Measurements from ENCODE around the gene GATA5.

Gene GATA5

DNA sequence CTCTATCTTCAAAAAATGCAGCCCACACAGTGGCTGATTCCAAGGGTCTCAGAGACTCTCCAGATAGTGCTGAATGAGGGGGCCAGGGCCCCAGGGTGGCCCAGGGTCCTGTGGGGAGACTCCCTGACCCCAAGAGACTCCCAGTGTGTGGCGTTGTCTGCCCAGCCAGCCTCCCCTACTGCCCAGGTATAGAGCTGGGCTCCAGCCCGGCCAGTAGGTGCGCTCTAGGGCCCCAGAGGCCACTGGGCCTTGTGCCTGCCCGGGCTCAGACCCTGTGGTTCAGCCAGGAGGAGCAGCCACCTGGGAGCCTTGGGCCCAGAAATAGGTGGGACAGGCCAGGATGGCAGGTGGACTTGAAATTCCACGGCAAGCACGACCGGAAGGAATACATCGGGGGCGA, 30.3 kb upstream of the GATA5 start:
- no peak for DNase-seq (ENCODE audit: low read depth in 1 of 2, low spot score in 1 of 2)
- TF ChIP-seq POLR2AphosphoS5 (IDR thresholded peaks at IDR 0.05; ENCODE audit: low read depth): no peak
- TF ChIP-seq, protein P1, sequence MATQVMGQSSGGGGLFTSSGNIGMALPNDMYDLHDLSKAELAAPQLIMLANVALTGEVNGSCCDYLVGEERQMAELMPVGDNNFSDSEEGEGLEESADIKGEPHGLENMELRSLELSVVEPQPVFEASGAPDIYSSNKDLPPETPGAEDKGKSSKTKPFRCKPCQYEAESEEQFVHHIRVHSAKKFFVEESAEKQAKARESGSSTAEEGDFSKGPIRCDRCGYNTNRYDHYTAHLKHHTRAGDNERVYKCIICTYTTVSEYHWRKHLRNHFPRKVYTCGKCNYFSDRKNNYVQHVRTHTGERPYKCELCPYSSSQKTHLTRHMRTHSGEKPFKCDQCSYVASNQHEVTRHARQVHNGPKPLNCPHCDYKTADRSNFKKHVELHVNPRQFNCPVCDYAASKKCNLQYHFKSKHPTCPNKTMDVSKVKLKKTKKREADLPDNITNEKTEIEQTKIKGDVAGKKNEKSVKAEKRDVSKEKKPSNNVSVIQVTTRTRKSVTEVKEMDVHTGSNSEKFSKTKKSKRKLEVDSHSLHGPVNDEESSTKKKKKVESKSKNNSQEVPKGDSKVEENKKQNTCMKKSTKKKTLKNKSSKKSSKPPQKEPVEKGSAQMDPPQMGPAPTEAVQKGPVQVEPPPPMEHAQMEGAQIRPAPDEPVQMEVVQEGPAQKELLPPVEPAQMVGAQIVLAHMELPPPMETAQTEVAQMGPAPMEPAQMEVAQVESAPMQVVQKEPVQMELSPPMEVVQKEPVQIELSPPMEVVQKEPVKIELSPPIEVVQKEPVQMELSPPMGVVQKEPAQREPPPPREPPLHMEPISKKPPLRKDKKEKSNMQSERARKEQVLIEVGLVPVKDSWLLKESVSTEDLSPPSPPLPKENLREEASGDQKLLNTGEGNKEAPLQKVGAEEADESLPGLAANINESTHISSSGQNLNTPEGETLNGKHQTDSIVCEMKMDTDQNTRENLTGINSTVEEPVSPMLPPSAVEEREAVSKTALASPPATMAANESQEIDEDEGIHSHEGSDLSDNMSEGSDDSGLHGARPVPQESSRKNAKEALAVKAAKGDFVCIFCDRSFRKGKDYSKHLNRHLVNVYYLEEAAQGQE (IDR thresholded peaks at IDR 0.05; ENCODE audit: insufficient replicate concordance, low read depth): no peak
- no peak for TF ChIP-seq SPI1 (IDR thresholded peaks at IDR 0.05; ENCODE audit: borderline replicate concordance, low read depth)
- TF ChIP-seq GABPA (IDR thresholded peaks at IDR 0.05; ENCODE audit: low read depth): no peak
- TF ChIP-seq, protein P2, sequence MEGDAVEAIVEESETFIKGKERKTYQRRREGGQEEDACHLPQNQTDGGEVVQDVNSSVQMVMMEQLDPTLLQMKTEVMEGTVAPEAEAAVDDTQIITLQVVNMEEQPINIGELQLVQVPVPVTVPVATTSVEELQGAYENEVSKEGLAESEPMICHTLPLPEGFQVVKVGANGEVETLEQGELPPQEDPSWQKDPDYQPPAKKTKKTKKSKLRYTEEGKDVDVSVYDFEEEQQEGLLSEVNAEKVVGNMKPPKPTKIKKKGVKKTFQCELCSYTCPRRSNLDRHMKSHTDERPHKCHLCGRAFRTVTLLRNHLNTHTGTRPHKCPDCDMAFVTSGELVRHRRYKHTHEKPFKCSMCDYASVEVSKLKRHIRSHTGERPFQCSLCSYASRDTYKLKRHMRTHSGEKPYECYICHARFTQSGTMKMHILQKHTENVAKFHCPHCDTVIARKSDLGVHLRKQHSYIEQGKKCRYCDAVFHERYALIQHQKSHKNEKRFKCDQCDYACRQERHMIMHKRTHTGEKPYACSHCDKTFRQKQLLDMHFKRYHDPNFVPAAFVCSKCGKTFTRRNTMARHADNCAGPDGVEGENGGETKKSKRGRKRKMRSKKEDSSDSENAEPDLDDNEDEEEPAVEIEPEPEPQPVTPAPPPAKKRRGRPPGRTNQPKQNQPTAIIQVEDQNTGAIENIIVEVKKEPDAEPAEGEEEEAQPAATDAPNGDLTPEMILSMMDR (IDR thresholded peaks at IDR 0.05; ENCODE audit: insufficient read depth, low read length): no peak

DNA sequence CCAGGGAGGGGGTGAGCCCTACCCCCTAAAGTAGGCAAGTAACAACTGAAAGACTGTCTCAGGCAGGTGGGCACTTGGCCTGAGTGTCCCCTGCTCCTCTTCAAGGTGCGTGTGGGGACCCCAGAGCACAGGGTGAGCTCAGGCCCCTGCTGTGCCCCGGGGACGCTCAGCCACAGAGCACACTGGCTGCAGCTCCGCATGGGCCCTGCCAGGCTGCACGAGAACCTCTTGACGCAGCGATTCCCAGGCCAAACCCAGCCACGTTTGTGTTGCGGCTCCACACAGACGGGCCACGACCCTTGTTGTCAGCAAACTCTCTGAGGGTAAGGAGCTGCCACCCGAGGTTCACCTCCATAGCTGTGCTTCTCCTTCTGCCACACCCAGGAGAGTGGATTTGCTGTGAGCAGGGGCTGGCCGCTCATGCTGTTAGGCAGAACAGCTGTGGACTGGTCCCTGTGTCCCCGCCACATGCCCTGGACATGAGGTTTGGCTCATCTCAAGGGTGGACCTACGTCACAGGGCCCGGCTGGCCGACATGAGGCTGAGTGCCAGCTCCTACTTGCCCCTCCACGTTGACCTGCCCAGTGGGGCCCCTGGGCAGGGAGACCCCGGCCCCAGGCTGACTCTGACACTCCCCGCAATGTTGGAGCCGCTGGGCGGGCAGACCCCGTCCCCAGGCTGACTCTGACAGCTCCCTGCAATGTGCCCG, 29.7 kb upstream of the GATA5 start:
- no peak for DNase-seq (ENCODE audit: low read depth in 1 of 2, low spot score in 1 of 2)
- no peaks in the 10 kb centered on the region for H3K27me3 ChIP-seq (ENCODE audit: insufficient read depth, poor library complexity, severe bottlenecking)
- H3K4me3 ChIP-seq (replicated peaks; ENCODE audit: insufficient read depth, low read length): no peak overlapping the region
- no peak for TF ChIP-seq SPI1 (IDR thresholded peaks at IDR 0.05; ENCODE audit: borderline replicate concordance, low read depth)
- TF ChIP-seq, protein P2 (IDR thresholded peaks at IDR 0.05; ENCODE audit: insufficient read depth, low read length): no peak
- no peak for TF ChIP-seq GABPA (IDR thresholded peaks at IDR 0.05; ENCODE audit: low read depth)
- TF ChIP-seq, protein P1 (IDR thresholded peaks at IDR 0.05; ENCODE audit: insufficient replicate concordance, low read depth): no peak
- no peak for TF ChIP-seq POLR2AphosphoS5 (IDR thresholded peaks at IDR 0.05; ENCODE audit: low read depth)
- H3K27ac ChIP-seq (replicated peaks): no peak overlapping the region

More for the DNA sequence above, 30.3 kb upstream of the GATA5 start:
- Histone ChIP-seq H3K4me3 (replicated peaks; ENCODE audit: insufficient read depth, low read length) (no peak overlapping the region), H3K27ac (replicated peaks) (no peak overlapping the region), H3K27me3 (ENCODE audit: insufficient read depth, poor library complexity, severe bottlenecking) (no peaks in the 10 kb centered on the region)

DNA sequence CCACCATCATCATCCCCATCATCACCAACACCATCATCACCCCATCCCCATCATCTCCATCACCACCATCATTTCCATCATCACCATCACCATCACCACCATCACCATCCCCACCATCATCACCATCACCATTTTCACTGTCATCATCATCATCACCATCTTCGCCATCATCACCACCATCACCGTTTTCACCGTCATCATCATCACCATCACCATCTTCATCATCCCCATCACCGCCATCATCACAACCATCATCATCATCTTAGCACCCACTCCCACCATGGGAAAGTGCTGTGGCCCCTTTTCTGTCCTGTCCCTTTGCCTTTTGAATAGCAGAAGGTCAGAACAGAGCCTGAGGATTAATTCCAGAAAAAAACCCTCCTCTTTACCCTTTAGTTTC, 28.5 kb upstream of the GATA5 start:
- DNase-seq (ENCODE audit: low read depth in 1 of 2, low spot score in 1 of 2): no peak
- no peak overlapping the region for H3K4me3 ChIP-seq (replicated peaks; ENCODE audit: insufficient read depth, low read length)
- H3K27ac ChIP-seq (replicated peaks): no peak overlapping the region
- TF ChIP-seq, protein P2 (IDR thresholded peaks at IDR 0.05; ENCODE audit: insufficient read depth, low read length): no peak
- TF ChIP-seq, protein P1 (IDR thresholded peaks at IDR 0.05; ENCODE audit: insufficient replicate concordance, low read depth): no peak
- TF ChIP-seq GABPA (IDR thresholded peaks at IDR 0.05; ENCODE audit: low read depth): no peak
- no peak for TF ChIP-seq SPI1 (IDR thresholded peaks at IDR 0.05; ENCODE audit: borderline replicate concordance, low read depth)
- no peak for TF ChIP-seq POLR2AphosphoS5 (IDR thresholded peaks at IDR 0.05; ENCODE audit: low read depth)
- H3K27me3 ChIP-seq (ENCODE audit: insufficient read depth, poor library complexity, severe bottlenecking): no peaks in the 10 kb centered on the region
